ENCODE data around the gene BRSK2. TPM values are rescaled to one million over a fixed set of nuclear protein-coding genes. Genes with fewer than 3 reads are reported as not detected.

BRSK2 gene
- total RNA-seq, 1 donor from 2014 or later: 0.11 TPM

DNA sequence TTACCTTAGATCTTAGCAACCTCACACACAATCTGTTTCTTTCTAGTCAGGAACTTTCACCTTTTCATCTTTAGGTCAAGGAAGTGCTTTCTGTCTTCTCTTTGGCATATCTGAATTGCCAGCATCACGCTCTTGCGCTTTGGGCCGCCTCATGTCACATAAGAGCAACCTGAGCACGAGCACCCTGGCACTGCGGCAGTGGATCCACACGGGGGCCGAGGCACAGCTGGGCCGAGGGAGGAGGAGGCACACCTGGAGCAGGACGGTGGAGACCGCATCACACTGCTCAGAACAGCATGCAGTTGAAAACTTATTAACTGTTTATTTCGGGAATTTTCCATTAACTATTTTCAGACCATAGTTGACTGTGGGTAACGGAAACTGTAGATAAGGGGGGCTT is 86.1 kb downstream of the BRSK2 start:
- CTCF ChIA-PET: no interaction called here
- Mint-ChIP-seq H3K4me3 (no peak overlapping the region), H3K9me3 (no peaks in the 10 kb centered on the region), H3K27ac (no peak overlapping the region), H3K27me3 (no peaks in the 10 kb centered on the region), H3K36me3 (ENCODE audit: low read depth) (peaks cover 82% of the 10 kb centered on the region), H3K4me1 (no peaks in the 10 kb centered on the region)
- POLR2A ChIA-PET: no interaction called here
- DNase-seq: no peak
- intact Hi-C loops (cut with micrococcal nuclease): no loop called here
- TF ChIP-seq, protein P1, sequence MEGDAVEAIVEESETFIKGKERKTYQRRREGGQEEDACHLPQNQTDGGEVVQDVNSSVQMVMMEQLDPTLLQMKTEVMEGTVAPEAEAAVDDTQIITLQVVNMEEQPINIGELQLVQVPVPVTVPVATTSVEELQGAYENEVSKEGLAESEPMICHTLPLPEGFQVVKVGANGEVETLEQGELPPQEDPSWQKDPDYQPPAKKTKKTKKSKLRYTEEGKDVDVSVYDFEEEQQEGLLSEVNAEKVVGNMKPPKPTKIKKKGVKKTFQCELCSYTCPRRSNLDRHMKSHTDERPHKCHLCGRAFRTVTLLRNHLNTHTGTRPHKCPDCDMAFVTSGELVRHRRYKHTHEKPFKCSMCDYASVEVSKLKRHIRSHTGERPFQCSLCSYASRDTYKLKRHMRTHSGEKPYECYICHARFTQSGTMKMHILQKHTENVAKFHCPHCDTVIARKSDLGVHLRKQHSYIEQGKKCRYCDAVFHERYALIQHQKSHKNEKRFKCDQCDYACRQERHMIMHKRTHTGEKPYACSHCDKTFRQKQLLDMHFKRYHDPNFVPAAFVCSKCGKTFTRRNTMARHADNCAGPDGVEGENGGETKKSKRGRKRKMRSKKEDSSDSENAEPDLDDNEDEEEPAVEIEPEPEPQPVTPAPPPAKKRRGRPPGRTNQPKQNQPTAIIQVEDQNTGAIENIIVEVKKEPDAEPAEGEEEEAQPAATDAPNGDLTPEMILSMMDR (IDR thresholded peaks at IDR 0.05): no peak
- no peak for ATAC-seq (ENCODE audit: low read depth)

DNA sequence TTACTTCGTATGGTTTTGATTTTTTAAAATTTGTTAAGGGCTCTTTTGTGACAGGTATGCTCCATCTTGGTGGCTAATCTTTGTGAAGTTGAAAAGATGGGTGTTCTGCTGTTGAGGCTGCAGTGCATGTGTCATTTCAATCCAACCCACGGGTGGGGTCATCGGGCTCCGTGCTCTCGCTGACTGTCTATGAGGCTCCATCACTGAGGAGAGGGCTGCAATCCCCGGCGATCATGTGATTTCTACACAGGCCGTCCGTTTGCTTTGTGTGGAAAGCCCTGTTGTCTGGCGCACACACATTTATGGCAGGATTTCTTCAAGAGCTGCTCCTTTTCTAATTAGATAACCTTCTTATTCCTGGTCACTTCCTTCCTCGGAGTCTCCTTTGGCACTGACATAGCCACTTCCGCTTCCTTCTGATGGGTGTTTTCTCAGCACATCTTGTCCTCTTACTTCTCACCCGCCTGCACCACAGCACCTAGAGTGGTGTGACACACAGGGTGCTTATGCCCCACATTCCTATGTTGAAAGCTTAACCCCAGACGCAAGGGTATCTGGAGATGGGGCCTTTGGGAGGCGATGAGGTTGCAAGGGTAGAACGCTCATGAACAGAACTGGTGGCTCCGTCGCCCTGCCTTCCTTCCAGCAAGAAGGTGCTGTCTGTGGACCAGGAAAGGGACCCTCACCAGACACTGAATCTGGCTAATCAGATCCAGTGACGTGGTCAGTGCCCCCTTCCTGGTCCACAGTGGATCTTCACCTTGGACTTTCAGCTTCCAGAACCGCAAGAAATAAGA is 87.4 kb downstream of the BRSK2 start:
- Mint-ChIP-seq H3K27me3 (no peaks in the 10 kb centered on the region), H3K4me1 (no peaks in the 10 kb centered on the region), H3K36me3 (ENCODE audit: low read depth) (peaks cover 73% of the 10 kb centered on the region), H3K9me3 (no peaks in the 10 kb centered on the region), H3K27ac (no peak overlapping the region), H3K4me3 (no peak overlapping the region)
- DNase-seq (no peak), ATAC-seq (ENCODE audit: low read depth) (no peak)
- CTCF ChIA-PET: no interaction called here
- intact Hi-C loops (cut with micrococcal nuclease): no loop called here
- TF ChIP-seq, protein P1 (IDR thresholded peaks at IDR 0.05): no peak
- POLR2A ChIA-PET: no interaction called here

DNA sequence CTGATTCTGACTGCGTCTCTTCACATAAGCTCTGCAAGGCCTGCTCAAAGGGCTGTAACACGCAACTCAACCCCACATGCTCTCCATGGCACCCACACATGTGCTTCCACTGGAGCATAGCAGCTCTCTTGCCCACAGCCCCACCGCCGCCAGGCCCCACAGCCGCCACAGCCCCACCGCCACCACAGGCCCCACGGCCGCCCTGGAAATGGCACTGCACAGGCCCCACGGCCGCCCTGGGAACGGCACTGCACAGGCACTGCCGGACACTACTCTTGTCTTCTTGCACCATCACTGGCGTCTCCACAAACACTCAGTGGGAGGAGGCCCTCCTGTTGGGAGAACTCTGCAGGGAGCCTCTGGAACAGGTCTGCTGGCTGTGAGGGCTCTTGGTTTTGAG is 88.3 kb downstream of the BRSK2 start:
- ChIA-PET POLR2A (no interaction called here), CTCF (no interaction called here)
- TF ChIP-seq, protein P1 (IDR thresholded peaks at IDR 0.05): no peak
- peaks cover 72% of the 10 kb centered on the region for H3K36me3 Mint-ChIP-seq (ENCODE audit: low read depth)
- H3K27me3 Mint-ChIP-seq: no peaks in the 10 kb centered on the region
- H3K27ac Mint-ChIP-seq: no peak overlapping the region
- H3K4me1 Mint-ChIP-seq: no peaks in the 10 kb centered on the region
- intact Hi-C loops (cut with micrococcal nuclease): no loop called here
- ATAC-seq (ENCODE audit: low read depth) (no peak), DNase-seq (no peak)
- no peaks in the 10 kb centered on the region for H3K9me3 Mint-ChIP-seq
- no peak overlapping the region for H3K4me3 Mint-ChIP-seq

DNA sequence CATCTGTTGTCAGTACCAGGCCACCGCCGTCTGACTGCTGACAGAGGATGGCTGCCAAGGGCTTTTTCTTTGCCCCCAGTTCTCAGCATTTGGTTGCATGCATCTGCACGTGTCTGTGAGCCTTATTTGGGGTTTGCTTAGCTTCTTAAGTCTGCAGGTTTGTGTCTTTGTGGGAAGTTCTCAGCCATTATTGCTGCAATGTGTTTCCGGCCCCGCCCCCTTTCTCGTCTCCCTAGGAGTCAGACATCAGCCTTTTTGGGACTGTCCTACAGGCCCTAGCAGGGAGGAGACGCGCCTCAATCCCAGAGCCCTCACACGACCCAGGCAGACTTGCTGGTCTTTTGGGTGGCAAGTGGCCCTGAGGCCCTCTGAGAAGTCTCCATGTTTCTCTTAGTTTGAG is 88.8 kb downstream of the BRSK2 start:
- Mint-ChIP-seq H3K4me3 (no peak overlapping the region), H3K9me3 (no peaks in the 10 kb centered on the region), H3K4me1 (no peaks in the 10 kb centered on the region), H3K27ac (no peak overlapping the region), H3K27me3 (no peaks in the 10 kb centered on the region), H3K36me3 (ENCODE audit: low read depth) (peaks cover 67% of the 10 kb centered on the region)
- POLR2A ChIA-PET: no interaction called here
- CTCF ChIA-PET: no interaction called here
- intact Hi-C loops (cut with micrococcal nuclease): no loop called here
- DNase-seq (no peak), ATAC-seq (ENCODE audit: low read depth) (no peak)
- TF ChIP-seq, protein P1 (IDR thresholded peaks at IDR 0.05): no peak

DNA sequence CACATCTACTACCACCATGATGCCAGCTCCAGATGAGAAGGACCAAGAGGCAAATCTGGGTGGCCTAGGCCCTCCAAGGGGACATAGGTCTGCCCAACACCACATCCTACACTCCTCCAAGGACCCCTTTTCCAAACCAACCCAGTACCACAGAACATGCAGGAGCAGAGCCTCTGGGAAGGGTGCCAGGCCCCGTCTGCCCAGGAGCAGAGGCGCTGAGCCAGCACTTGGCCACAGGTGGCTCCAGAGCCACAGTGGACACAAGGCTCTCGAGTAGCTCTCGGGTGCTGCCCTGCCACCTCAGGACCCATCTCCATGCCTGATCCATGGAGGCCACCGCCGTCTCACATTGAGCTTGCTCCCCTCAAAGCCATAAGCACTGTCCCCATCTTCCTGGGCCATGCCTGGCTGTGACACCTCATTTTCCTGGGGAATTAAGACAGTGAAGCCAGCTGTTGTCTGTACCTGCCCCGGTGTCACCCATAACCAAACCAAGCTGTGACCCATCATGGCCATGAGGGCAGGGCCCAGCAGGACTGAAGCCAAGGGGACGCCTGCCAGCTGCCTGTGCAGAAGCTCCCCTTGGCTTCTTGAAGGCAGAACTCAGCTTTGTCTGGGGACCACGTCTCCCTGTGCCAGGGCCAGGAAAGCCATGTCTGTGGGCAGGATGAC is 89.4 kb downstream of the BRSK2 start:
- TF ChIP-seq, protein P1 (IDR thresholded peaks at IDR 0.05): no peak
- Mint-ChIP-seq H3K4me3 (no peak overlapping the region), H3K9me3 (no peaks in the 10 kb centered on the region), H3K27ac (no peak overlapping the region), H3K27me3 (no peaks in the 10 kb centered on the region), H3K4me1 (no peaks in the 10 kb centered on the region), H3K36me3 (ENCODE audit: low read depth) (peaks cover 61% of the 10 kb centered on the region)
- intact Hi-C loops (cut with micrococcal nuclease): no loop called here
- no peak for ATAC-seq (ENCODE audit: low read depth)
- CTCF ChIA-PET: no interaction called here
- no peak for DNase-seq
- POLR2A ChIA-PET: no interaction called here

Data from activated B cell treated with CpG ODN at 0.5 μM for 24 hours (primary cell).